Measurements from ENCODE around the gene KMT2C. TPM values are rescaled to one million over a fixed set of nuclear protein-coding genes. Genes with fewer than 3 reads are reported as not detected.

Gene KMT2C
- total RNA-seq, 2 experiments from 2014 or later, result 47.5 to 105 TPM

DNA sequence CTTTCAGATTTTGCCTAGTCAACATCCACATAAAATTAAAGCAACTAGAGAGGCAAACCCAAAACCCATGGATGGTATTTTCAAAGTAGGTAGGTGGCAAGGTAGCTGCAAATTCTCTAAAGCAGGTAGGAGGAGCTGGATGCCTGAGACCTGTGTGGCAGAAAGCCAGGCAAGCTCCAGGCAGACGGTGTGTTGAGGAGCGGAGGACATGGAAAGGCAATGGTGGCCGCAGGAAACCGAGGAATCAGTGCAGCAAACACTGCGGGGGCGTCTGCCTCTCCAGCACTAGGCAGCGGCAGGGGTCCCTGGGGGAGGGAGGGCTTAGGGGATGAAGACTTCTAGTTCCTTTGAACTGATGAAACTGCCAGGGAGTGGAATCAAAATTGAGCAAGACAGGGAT lies 309.1 kb downstream of the KMT2C start:
- Histone ChIP-seq H3K9me3 (ENCODE audit: low read length) (no peaks in the 10 kb centered on the region; the same call in 1 of the 2 replicates), H3K36me3 (ENCODE audit: insufficient read depth, low read length) (peaks cover 78% of the 10 kb centered on the region), H2AFZ (ENCODE audit: low read length) (no peak overlapping the region), H3K4me3 (ENCODE audit: low read depth, low read length, poor library complexity, severe bottlenecking) (no peak overlapping the region), H3K9me2 (ENCODE audit: insufficient read depth, low read length) (no peaks in the 10 kb centered on the region), H3K79me2 (ENCODE audit: insufficient read depth, low read depth, low read length) (no peaks in the 10 kb centered on the region), H3K27ac (ENCODE audit: low read depth, low read length, poor library complexity, severe bottlenecking) (no peak overlapping the region), H3K4me1 (ENCODE audit: insufficient read depth, low read length, poor library complexity, severe bottlenecking) (no peaks in the 10 kb centered on the region), H4K20me1 (ENCODE audit: insufficient read depth, low read length) (no peaks in the 10 kb centered on the region), H3K4me2 (ENCODE audit: low read length) (no peak overlapping the region)
- BruUV-seq (replicated peaks), result no TSS peak
- CTCF ChIA-PET (ENCODE audit: unreplicated experiment), result interaction anchor here (0.6 kb wide), 1 partner anchor 479 kb away, joined by 3 read pairs; no protein-coding TSS in a partner anchor
- POLR2A ChIA-PET, result interaction anchor here (0.7 to 1.4 kb wide), 3 partner anchors 13 to 31 kb away, joined by 3 to 6 read pairs (median 4); no protein-coding TSS in a partner anchor
- intact Hi-C loops (cut with micrococcal nuclease; ENCODE audit: unreplicated experiment), result no loop called here
- TF ChIP-seq EZH2phosphoT487 (IDR thresholded peaks at IDR 0.05; ENCODE audit: borderline replicate concordance, low read depth, low read length), result no peak
- TF ChIP-seq, protein P1, sequence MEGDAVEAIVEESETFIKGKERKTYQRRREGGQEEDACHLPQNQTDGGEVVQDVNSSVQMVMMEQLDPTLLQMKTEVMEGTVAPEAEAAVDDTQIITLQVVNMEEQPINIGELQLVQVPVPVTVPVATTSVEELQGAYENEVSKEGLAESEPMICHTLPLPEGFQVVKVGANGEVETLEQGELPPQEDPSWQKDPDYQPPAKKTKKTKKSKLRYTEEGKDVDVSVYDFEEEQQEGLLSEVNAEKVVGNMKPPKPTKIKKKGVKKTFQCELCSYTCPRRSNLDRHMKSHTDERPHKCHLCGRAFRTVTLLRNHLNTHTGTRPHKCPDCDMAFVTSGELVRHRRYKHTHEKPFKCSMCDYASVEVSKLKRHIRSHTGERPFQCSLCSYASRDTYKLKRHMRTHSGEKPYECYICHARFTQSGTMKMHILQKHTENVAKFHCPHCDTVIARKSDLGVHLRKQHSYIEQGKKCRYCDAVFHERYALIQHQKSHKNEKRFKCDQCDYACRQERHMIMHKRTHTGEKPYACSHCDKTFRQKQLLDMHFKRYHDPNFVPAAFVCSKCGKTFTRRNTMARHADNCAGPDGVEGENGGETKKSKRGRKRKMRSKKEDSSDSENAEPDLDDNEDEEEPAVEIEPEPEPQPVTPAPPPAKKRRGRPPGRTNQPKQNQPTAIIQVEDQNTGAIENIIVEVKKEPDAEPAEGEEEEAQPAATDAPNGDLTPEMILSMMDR (conservative IDR thresholded peaks at IDR 0.05; ENCODE audit: low read length), result no peak
- no peak for DNase-seq (ENCODE audit: low spot score)

DNA sequence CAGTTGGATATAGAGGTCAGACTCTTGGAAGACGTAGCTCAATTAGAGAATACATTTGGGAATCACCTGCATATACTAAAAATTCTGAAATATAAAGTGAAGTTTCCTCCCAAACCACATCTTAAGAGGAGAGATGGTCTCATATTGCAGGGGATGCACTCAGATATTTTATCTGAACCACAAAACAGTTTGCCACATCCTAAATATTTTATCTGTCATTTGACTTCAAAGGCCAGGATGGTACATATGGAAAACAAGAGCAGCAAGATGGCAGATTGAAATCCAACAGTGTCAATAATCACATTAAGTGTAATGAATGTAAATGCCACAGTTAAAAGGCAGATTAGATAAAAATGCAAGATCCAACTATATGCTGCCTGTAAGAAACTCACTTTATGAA lies 313.3 kb downstream of the KMT2C start:
- BruUV-seq (replicated peaks), result no TSS peak
- Histone ChIP-seq H4K20me1 (ENCODE audit: insufficient read depth, low read length) (no peaks in the 10 kb centered on the region), H2AFZ (ENCODE audit: low read length) (no peak overlapping the region), H3K4me3 (ENCODE audit: low read depth, low read length, poor library complexity, severe bottlenecking) (no peak overlapping the region), H3K79me2 (ENCODE audit: insufficient read depth, low read depth, low read length) (no peaks in the 10 kb centered on the region), H3K9me3 (ENCODE audit: low read length) (no peaks in the 10 kb centered on the region; the same call in 1 of the 2 replicates), H3K4me2 (ENCODE audit: low read length) (no peak overlapping the region), H3K9me2 (ENCODE audit: insufficient read depth, low read length) (no peaks in the 10 kb centered on the region), H3K36me3 (ENCODE audit: insufficient read depth, low read length) (peaks cover 95% of the 10 kb centered on the region), H3K27ac (ENCODE audit: low read depth, low read length, poor library complexity, severe bottlenecking) (no peak overlapping the region), H3K4me1 (ENCODE audit: insufficient read depth, low read length, poor library complexity, severe bottlenecking) (no peaks in the 10 kb centered on the region)
- ChIA-PET POLR2A (no interaction called here), CTCF (ENCODE audit: unreplicated experiment) (no interaction called here)
- intact Hi-C loops (cut with micrococcal nuclease; ENCODE audit: unreplicated experiment), result no loop called here
- TF ChIP-seq, protein P1 (conservative IDR thresholded peaks at IDR 0.05; ENCODE audit: low read length), result no peak
- TF ChIP-seq EZH2phosphoT487 (IDR thresholded peaks at IDR 0.05; ENCODE audit: borderline replicate concordance, low read depth, low read length), result no peak
- no peak for DNase-seq (ENCODE audit: low spot score)

DNA sequence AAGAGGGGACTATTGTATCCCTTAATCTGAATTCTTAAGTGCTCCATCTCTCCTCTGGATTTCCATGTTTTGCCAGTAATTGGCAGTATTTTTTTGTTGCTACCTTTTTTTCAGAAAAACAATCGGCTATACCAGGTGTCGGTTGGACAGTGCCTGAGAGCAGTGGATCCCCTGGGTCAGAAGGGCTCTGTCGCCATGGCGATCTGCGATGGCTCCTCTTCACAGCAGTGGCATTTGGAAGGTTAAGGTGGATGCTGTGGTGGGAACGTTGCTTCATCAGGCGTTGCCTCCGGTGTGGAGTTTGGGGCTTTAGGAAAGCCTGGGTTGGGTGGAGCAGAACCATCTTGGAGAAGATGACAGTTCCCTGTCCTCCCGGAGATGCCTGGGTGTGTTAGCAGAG lies 314.4 kb downstream of the KMT2C start:
- no peak overlapping the region for H3K4me3 ChIP-seq (ENCODE audit: low read depth, low read length, poor library complexity, severe bottlenecking)
- H3K4me1 ChIP-seq (ENCODE audit: insufficient read depth, low read length, poor library complexity, severe bottlenecking), result no peaks in the 10 kb centered on the region
- TF ChIP-seq, protein P1 (conservative IDR thresholded peaks at IDR 0.05; ENCODE audit: low read length), result no peak
- no peak for TF ChIP-seq EZH2phosphoT487 (IDR thresholded peaks at IDR 0.05; ENCODE audit: borderline replicate concordance, low read depth, low read length)
- H2AFZ ChIP-seq (ENCODE audit: low read length), result no peak overlapping the region
- peaks cover 92% of the 10 kb centered on the region for H3K36me3 ChIP-seq (ENCODE audit: insufficient read depth, low read length)
- intact Hi-C loops (cut with micrococcal nuclease; ENCODE audit: unreplicated experiment), result no loop called here
- H3K27ac ChIP-seq (ENCODE audit: low read depth, low read length, poor library complexity, severe bottlenecking), result no peak overlapping the region
- H3K9me3 ChIP-seq (ENCODE audit: low read length), result no peaks in the 10 kb centered on the region; the same call in 1 of the 2 replicates
- H3K4me2 ChIP-seq (ENCODE audit: low read length), result no peak overlapping the region
- ChIA-PET CTCF (ENCODE audit: unreplicated experiment) (no interaction called here), POLR2A (no interaction called here)
- BruUV-seq (replicated peaks), result no TSS peak
- no peaks in the 10 kb centered on the region for H4K20me1 ChIP-seq (ENCODE audit: insufficient read depth, low read length)
- no peak for DNase-seq (ENCODE audit: low spot score)
- no peaks in the 10 kb centered on the region for H3K79me2 ChIP-seq (ENCODE audit: insufficient read depth, low read depth, low read length)
- no peaks in the 10 kb centered on the region for H3K9me2 ChIP-seq (ENCODE audit: insufficient read depth, low read length)

Data from OCI-LY7 (cell line).